Measurements from ENCODE around the gene DEDD2.

- TF ChIP-seq POLR2A (IDR thresholded peaks at IDR 0.05) (no peak), CTCF (IDR thresholded peaks at IDR 0.05) (no peak)
Observed at GRCh38 chr19:42261763-42262162, 44.3 kb upstream of the DEDD2 start.
